HPDE6-E6E7 (cell line): ENCODE results near the gene HUS1.
A peak's percentile ranks its signal among the peaks of the same experiment; 100 is the strongest.
"Not testable (repeated sequence)": the region's sequence is repeated elsewhere in the genome, so short reads cannot be mapped to it uniquely, and the experiment has no call there.

ENCODE experiments used
- DNase-seq: peaks from one replicate; pipeline ENCODE4 v3.0.0; 2011; ENCODE audit warnings: missing footprints; ENCODE audit errors: extremely low spot score

The HUS1 gene

GRCh38 chr7:47944536-47945260 is 34.7 kb downstream of the HUS1 start:
- no peak for DNase-seq

DNA sequence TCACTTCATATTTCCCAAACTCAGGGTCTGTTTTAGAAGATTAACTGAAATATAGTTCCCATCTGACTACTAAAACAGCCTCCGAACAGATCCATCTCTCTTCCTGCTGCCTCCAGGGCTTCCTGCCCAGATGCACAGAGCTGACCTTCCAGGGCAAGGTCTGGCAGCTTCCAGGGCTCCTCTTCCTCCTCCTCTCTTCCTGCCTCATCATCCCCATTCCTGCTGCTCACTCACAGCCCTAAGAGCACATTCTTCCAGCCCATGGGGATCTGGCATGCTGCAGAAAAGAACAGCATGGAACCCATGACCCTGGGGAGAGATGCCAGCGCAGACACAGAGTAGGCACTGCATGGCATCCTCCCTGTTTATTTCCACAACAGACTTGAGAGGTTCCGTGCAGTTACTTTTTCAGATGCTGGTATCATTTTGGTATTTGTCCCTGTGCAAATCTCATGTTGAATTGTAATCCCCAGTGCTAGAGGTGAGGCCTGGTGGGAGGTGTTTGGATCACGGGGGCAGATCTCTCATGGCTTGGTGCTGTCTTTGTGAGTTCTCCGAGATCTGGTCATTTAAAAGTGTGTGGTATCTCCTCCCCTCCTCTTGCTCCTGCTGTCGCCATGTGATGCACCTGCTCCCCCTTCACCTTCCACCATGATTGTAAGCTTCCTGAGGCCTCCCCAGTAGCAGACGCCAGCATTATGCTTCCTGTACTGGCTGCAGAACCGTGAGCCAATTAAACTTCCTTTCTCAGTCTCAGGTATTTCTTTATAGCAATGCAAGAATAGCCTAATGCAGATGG is 35.5 kb downstream of the HUS1 start:
- no peak for DNase-seq

DNA sequence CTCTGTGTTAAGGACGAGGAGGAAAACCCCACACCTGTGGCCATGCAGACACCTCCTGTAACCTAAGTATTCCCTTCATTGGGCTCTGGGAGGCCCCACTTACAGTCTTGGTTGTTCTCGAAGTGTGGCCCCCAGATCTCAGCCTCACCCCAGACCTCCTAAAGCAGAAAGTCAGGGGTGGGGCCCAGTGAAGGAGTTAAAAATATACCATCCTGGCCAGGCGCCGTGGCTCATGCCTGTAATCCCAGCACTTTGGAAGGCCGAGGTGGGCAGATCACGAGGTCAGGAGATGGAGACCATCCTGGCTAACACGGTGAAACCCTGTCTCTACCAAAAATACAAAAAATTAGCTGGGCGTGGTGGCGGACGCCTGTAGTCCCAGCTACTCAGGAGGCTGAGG is 36.8 kb downstream of the HUS1 start:
- DNase-seq = not testable (repeated sequence)

DNA sequence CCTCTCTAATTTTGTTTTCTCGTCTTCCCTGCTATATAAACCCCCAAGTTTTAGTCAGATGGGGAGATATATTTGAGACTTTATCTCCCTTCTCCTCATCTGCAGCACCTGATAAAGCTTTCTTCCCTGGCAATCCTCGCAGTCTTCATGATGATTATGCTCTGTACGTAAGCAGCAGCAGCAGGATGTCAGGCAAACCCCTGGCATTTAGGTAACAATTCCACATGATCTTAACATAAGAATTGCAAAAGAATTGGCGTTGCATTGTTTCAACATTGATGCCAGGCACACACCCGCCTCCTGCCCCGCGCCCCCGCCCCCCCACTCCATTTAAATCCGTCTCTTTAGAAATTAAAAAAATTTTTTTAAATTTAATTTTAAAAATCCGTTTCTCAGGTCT is 37.3 kb downstream of the HUS1 start:
- no peak for DNase-seq

DNA sequence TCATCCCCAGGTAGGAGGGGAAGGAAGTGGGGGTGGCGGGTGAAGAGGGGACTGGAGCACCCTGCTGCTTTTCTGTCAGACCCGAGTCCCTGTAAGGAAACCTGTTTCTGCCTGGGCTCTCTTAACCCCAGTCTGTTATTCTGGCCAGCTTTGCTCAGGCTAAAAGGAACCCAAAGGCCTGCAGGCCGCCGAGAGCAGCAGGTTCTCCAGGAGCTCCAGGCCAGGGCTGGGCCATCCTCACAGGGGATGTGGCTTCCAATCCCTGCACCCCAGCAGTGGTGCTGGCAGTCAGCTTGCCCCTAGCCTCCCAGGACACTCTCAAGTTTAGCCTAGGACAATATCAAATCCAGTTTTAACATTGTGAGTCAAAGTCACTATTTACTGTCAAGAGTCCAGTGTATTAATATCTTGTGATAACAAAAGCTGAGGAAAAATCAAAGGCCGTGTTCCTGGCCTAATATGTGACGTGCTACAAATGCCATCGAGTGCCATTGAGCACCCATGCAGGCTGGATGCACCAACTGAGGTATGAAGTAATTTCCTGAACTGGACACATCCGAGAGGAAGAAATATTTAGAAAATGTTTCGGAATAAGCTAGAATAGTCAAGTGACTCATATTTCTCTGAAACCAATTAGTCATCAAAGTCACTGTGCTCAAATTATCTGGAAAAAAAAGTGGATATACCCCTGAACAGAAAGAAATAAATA is 38.1 kb downstream of the HUS1 start:
- peak; percentile 49 for DNase-seq

- no peak for DNase-seq
Measured at GRCh38 chr7:47940088-47941013, 39.1 kb downstream of the HUS1 start.

- DNase-seq = no peak
Measured at GRCh38 chr7:47939425-47940036, 39.9 kb downstream of the HUS1 start.

- DNase-seq = no peak
Measured at GRCh38 chr7:47938574-47939165, 40.7 kb downstream of the HUS1 start.

DNA sequence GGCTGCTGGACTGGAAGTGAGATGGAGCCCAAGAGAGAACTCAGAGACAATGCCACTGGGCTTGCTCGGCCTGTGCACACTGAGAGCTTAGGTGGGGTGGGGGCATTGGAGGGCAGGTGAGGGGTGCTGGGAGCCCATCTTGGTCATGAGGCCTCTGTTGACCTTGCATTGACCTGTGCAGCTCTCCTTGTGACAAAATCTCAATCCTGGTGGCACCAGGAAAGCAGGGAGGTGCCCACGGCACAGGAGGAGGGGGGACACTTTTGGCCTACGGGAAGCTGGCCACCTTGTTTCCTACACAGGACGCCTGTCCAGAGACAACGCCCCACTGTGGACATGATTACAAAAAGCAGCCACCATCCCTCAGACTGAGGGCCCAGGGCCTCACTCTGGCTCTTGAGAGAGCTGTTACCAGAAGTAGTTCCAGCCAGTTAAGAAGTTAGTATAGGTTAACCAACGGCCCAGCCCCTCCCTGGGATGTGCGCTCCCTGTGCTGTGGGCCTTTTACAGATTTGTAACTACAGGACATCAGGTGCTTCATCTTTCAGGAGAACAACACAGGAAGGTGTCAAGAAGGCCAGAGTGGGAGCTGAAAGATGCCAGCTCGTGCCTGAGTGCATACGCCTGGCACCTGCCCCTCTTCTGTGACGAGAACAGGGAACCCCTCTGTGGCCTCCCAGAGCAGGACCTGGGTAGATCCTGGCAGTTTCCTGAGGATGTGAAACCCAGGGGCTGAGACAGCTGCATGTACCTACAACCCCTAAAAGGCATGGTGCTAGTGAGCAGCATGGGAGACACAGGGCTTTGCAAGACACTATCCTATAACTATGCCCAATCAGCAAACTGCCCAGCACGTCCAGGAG is 41.5 kb downstream of the HUS1 start:
- DNase-seq = no peak

DNA sequence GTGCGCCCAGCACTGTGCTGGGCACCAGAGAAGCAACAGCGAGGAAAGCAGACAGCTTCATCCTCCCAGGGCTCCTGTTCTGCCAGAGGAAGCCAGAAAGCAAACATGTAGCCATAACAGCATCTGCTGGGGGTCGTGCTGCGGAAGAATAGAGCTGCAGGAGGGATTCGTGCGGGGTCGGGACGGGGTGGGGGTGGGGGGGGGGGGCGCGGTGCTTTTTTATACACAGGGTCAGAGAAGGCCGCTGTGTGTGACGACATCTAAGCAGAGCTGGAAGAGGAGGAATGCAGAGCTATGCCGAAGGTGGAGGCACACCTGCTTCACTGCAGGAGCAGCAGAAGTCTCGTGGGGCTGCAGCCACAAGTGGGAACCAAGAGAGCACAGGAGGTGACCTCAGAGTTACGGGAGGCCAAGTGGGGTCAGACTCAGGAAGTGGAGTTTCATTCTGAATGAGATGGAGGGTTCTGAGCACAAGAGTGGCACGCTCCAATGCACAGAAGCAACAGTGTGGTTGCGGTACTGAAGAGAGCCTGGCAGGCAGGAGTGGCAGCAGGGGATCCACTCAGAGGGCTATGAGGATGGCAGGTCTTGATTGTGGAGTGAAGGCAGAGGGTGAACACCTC is 42.2 kb downstream of the HUS1 start:
- DNase-seq = no peak

DNA sequence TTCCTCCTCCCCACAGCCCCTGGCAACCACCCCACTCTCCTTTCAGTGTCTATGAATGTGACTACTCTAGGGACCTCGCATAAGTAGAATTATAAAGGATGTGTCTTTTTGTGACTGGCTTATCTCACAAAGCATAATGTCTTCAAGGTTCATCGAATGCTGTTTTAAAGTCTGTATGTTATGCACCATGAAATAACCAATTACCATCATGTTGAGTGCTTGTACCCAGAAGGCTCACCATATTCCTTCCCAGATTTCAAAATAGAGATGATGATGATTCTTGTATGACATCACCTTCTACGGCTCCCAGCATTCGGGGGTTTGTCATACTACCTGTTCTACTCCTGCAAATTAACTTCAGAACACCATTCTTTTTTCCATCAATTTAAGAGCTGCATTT is 43.1 kb downstream of the HUS1 start:
- DNase-seq = no peak

DNA sequence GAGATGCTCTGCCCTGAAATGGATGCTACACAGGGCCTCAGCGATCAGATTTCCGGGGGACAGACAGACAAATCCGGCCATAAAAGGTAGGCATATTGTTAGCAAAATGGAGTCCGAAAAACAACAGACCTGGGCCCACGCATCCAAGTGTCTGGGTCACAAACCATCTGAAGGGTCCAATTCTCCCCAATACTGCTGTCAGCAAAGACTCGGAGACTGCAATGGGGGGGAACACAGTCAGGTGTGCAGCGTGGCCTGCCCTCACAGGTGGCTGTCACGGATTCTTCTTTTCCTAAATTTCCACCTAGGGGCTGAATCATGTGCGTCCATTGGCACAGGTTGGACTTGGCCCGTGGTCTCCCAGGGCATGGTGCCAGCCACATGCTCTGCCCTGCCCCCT is 44.1 kb downstream of the HUS1 start:
- no peak for DNase-seq

DNA sequence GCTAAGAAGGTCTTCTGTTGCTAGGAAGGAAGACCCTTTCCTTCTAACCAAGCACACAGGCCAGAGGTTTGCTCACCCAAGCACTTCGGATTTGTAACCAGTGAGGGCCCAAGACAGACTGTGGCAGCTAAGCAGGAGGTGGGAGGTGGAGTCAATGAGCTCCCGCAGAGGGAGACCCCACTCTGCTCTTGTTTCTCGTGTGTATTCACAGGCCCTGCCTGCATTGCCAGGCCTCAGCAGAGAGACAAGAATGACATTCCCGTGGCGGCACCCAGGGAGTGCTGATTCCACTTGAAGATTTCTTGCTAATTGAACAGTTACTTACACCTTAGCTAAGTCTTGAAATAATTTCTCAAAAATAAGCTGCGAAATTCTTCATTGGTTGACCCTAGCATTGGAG is 44.6 kb downstream of the HUS1 start:
- DNase-seq = no peak

- no peak for DNase-seq
Measured at GRCh38 chr7:47933215-47933614, 46.2 kb downstream of the HUS1 start.

GRCh38 chr7:47932466-47933037 is 46.9 kb downstream of the HUS1 start:
- no peak for DNase-seq

- no peak for DNase-seq
Measured at GRCh38 chr7:47932016-47932415, 47.4 kb downstream of the HUS1 start.

- DNase-seq = no peak
Measured at GRCh38 chr7:47931005-47932004, 48.1 kb downstream of the HUS1 start.

DNA sequence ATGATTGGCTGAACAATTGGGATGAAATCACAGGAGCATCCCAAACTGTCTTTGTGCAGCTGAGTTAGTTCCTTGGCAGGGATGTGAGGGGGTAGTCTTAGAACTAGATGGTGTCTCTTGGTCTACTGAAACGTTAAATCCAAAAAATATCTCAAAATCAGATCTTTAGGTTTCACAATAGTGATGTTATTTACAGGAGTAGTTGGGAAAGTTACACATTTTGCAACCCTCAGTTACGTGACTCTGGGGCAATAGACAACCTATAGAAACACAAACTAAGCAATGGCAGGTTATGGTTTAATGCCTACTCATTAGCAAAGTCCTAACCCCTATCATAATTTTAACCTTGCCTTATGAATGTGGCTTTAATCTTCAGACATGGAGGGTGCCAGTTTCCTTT is 55.1 kb downstream of the HUS1 start:
- DNase-seq = no peak
